ENCODE results near the gene HSD17B4. TPM values are rescaled to one million over a fixed set of nuclear protein-coding genes. Genes with fewer than 3 reads are reported as not detected.
A peak's percentile ranks its signal among the peaks of the same experiment; 100 is the strongest.

HSD17B4 gene
- total and polyA plus RNA-seq, 2 of the 13 experiments (the other 11 are each of a cell fraction or from before 2014, with no cell fraction given): 178 to 399 TPM

DNA sequence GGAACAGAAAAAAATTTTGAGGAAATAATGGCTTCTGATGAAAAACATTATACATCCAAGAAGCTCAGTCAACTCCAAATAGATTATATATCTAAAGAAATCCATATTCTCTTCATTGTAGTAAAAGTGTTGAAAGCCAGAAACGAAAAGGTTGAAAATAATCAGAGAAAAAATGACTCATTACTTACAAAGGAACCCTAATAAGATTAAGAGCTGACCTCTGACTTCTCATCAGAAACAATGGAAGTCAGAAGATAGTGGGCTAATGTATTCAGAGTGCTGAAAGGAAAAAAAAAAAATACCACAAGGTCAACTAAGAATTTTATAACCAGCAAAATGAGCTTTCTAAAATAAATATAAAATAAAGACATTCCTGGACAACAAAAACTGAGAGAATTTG is 60.0 kb downstream of the HSD17B4 start:
- TF ChIP-seq TBL1XR1 (IDR thresholded peaks at IDR 0.05; ENCODE audit: borderline replicate concordance, low read length, partially characterized antibody) (no peak), ZNF3 (CRISPR knock-in tag; IDR thresholded peaks at IDR 0.05) (no peak), DPF2 (CRISPR knock-in tag; IDR thresholded peaks at IDR 0.05; ENCODE audit: borderline replicate concordance, low read depth) (no peak), ZNF317 (CRISPR knock-in tag; IDR thresholded peaks at IDR 0.05) (peak; percentile 87)
- Histone ChIP-seq H2AFZ (ENCODE audit: low read length) (no peak overlapping the region), H3K4me1 (ENCODE audit: insufficient read depth, low read length) (no peaks in the 10 kb centered on the region), H3K4me3 (replicated peaks in 1 of 3; ENCODE audit: insufficient read depth in 1 of 3, low read depth in 2 of 3, low read length in 3 of 3) (no peak overlapping the region), H3K79me2 (ENCODE audit: insufficient read depth, low read length) (no peaks in the 10 kb centered on the region), H3K9me3 (ENCODE audit: low read length) (no peaks in the 10 kb centered on the region), H3K9ac (ENCODE audit: insufficient read depth, low read depth, low read length) (no peak overlapping the region), H4K20me1 (ENCODE audit: insufficient read depth, low read length) (no peaks in the 10 kb centered on the region), H3K36me3 (replicated peaks in 1 of 2; ENCODE audit: control insufficient read depth in 1 of 2, insufficient read depth in 2 of 2, low read length in 2 of 2) (peaks cover 5 to 39% of the 10 kb centered on the region in 2 experiments), H3K27ac (ENCODE audit: extremely low read length, insufficient read depth, low read length) (no peak overlapping the region), H3K27me3 (ENCODE audit: control insufficient read depth in 1 of 2, insufficient read depth in 2 of 2, low read length in 2 of 2) (no peaks in the 10 kb centered on the region), H3K4me2 (ENCODE audit: low read depth, low read length) (no peak overlapping the region)
- ATAC-seq (no peak), FAIRE-seq (no peak), DNase-seq (ENCODE audit: low spot score) (no peak)
- intact Hi-C loops (cut with micrococcal nuclease; ENCODE audit: unreplicated experiment): no loop called here
- in situ Hi-C loops (cut with HindIII; ENCODE audit: extremely low pct_ligation_motif_present, low pct_unique_long_range_greater_than_20kb): no loop called here
- CTCF ChIA-PET (ENCODE audit: low intra/inter-chr PET ratio, low total read pairs): no interaction called here
- POLR2A ChIA-PET: no interaction called here
- WGBS (ENCODE audit: low lambda C conversion rate): 91% methylated on average over 1 of the region's 1 CpG
- TSS peak; percentile 16 for BruUV-seq (replicated peaks)

DNA sequence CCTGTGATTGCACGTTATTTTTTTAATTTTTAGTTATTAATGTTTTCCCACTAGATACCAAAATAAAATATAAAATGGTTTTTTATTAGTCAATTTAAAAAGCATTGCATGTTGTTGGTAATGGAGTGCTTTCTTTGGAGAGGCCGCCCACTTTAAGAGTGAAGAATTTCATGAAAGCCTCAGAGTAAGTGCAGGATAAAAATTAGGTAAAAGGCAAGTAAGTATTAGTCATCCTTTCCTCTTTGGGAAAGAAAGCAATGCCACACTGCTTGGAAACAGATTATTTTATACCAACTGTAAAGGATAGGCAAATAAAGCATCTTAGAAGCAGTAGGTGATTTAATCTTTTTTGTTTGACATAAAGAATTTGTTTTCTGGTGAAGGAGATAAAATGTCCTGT is 62.9 kb downstream of the HSD17B4 start:
- in situ Hi-C loops (cut with HindIII; ENCODE audit: extremely low pct_ligation_motif_present, low pct_unique_long_range_greater_than_20kb) (no loop called here), intact Hi-C loops (cut with micrococcal nuclease; ENCODE audit: unreplicated experiment) (no loop called here)
- Histone ChIP-seq H3K4me3 (replicated peaks in 1 of 3; ENCODE audit: insufficient read depth in 1 of 3, low read depth in 2 of 3, low read length in 3 of 3) (no peak overlapping the region), H3K36me3 (replicated peaks in 1 of 2; ENCODE audit: control insufficient read depth in 1 of 2, insufficient read depth in 2 of 2, low read length in 2 of 2) (peaks cover 5 to 36% of the 10 kb centered on the region in 2 experiments), H4K20me1 (ENCODE audit: insufficient read depth, low read length) (no peaks in the 10 kb centered on the region), H3K27me3 (ENCODE audit: control insufficient read depth in 1 of 2, insufficient read depth in 2 of 2, low read length in 2 of 2) (no peaks in the 10 kb centered on the region), H3K9ac (ENCODE audit: insufficient read depth, low read depth, low read length) (no peak overlapping the region), H3K9me3 (ENCODE audit: low read length) (no peaks in the 10 kb centered on the region), H3K27ac (ENCODE audit: extremely low read length, insufficient read depth, low read length) (no peak overlapping the region), H3K4me2 (ENCODE audit: low read depth, low read length) (no peak overlapping the region), H3K4me1 (ENCODE audit: insufficient read depth, low read length) (no peaks in the 10 kb centered on the region), H2AFZ (ENCODE audit: low read length) (no peak overlapping the region), H3K79me2 (ENCODE audit: insufficient read depth, low read length) (no peaks in the 10 kb centered on the region)
- ChIA-PET POLR2A (no interaction called here), CTCF (ENCODE audit: low intra/inter-chr PET ratio, low total read pairs) (no interaction called here)
- DNase-seq (ENCODE audit: low spot score): no peak
- no peak for TF ChIP-seq DPF2 (CRISPR knock-in tag; IDR thresholded peaks at IDR 0.05; ENCODE audit: borderline replicate concordance, low read depth)
- TF ChIP-seq, protein P1, sequence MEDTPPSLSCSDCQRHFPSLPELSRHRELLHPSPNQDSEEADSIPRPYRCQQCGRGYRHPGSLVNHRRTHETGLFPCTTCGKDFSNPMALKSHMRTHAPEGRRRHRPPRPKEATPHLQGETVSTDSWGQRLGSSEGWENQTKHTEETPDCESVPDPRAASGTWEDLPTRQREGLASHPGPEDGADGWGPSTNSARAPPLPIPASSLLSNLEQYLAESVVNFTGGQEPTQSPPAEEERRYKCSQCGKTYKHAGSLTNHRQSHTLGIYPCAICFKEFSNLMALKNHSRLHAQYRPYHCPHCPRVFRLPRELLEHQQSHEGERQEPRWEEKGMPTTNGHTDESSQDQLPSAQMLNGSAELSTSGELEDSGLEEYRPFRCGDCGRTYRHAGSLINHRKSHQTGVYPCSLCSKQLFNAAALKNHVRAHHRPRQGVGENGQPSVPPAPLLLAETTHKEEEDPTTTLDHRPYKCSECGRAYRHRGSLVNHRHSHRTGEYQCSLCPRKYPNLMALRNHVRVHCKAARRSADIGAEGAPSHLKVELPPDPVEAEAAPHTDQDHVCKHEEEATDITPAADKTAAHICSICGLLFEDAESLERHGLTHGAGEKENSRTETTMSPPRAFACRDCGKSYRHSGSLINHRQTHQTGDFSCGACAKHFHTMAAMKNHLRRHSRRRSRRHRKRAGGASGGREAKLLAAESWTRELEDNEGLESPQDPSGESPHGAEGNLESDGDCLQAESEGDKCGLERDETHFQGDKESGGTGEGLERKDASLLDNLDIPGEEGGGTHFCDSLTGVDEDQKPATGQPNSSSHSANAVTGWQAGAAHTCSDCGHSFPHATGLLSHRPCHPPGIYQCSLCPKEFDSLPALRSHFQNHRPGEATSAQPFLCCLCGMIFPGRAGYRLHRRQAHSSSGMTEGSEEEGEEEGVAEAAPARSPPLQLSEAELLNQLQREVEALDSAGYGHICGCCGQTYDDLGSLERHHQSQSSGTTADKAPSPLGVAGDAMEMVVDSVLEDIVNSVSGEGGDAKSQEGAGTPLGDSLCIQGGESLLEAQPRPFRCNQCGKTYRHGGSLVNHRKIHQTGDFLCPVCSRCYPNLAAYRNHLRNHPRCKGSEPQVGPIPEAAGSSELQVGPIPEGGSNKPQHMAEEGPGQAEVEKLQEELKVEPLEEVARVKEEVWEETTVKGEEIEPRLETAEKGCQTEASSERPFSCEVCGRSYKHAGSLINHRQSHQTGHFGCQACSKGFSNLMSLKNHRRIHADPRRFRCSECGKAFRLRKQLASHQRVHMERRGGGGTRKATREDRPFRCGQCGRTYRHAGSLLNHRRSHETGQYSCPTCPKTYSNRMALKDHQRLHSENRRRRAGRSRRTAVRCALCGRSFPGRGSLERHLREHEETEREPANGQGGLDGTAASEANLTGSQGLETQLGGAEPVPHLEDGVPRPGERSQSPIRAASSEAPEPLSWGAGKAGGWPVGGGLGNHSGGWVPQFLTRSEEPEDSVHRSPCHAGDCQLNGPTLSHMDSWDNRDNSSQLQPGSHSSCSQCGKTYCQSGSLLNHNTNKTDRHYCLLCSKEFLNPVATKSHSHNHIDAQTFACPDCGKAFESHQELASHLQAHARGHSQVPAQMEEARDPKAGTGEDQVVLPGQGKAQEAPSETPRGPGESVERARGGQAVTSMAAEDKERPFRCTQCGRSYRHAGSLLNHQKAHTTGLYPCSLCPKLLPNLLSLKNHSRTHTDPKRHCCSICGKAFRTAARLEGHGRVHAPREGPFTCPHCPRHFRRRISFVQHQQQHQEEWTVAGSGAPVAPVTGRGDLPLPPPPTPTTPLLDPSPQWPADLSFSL (CRISPR knock-in tag; IDR thresholded peaks at IDR 0.05): no peak
- TF ChIP-seq ZNF619 (CRISPR knock-in tag; IDR thresholded peaks at IDR 0.05): no peak
- no peak for TF ChIP-seq PHB2 (IDR thresholded peaks at IDR 0.05; ENCODE audit: partially characterized antibody)
- no peak for TF ChIP-seq ZNF563 (CRISPR knock-in tag; IDR thresholded peaks at IDR 0.05)
- TF ChIP-seq BRCA1 (CRISPR knock-in tag; IDR thresholded peaks at IDR 0.05): no peak
- TF ChIP-seq, protein P2, sequence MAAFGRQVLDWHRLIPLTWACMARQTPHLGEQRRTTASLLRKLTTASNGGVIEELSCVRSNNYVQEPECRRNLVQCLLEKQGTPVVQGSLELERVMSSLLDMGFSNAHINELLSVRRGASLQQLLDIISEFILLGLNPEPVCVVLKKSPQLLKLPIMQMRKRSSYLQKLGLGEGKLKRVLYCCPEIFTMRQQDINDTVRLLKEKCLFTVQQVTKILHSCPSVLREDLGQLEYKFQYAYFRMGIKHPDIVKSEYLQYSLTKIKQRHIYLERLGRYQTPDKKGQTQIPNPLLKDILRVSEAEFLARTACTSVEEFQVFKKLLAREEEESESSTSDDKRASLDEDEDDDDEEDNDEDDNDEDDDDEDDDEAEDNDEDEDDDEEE (CRISPR knock-in tag; IDR thresholded peaks at IDR 0.05): no peak
- 98% methylated on average over 2 of the region's 2 CpGs for WGBS (ENCODE audit: low lambda C conversion rate)
- BruUV-seq (replicated peaks): no TSS peak
- no peak for FAIRE-seq
- ATAC-seq: no peak
